Naive thymus-derived CD8-positive, alpha-beta T cell (primary cell): ENCODE data around the gene TGIF2. TPM values are rescaled to one million over a fixed set of nuclear protein-coding genes. Genes with fewer than 3 reads are reported as not detected.

ENCODE experiments used
- ATAC-seq, 2 donors: fragments of 150-1000 bp; cut with Tn5 transposase in 1 of 2; sonication (Bioruptor Pico), chemical (Tn5 transposase) in 1 of 2; 1 replicate in 1 of 2; 2 replicates in 1 of 2; pipeline ENCODE4 v1.10.0; 2021; ENCODE audit warnings: mild to moderate bottlenecking in 2 of 2, moderate library complexity in 2 of 2
- POLR2A ChIA-PET: fragments of 350-600 bp; sonication (Branson Sonifier 250); formaldehyde crosslinking; loops from one replicate; lab custom pipeline; 2021; ENCODE audit warnings: antibody characterized with exemption; lab: Charles Lee
- DNase-seq, 10 donors: peaks; one replicate each; pipeline versions ENCODE4 v3.0.0 to v3.0.0-alpha.2; 2020 to 2022
- H3K27ac Mint-ChIP-seq, 10 donors: one replicate each; pipeline ENCODE4 v1.8.0; 2020 to 2022; ENCODE audit warnings: mild to moderate bottlenecking in 10 of 10, mixed read lengths in 10 of 10, moderate library complexity in 4 of 10, inconsistent platforms in 1 of 10
- H3K27me3 Mint-ChIP-seq, 5 donors: one replicate each; pipeline ENCODE4 v1.8.0; 2021 to 2022; ENCODE audit warnings: mixed read lengths in 5 of 5
- H3K36me3 Mint-ChIP-seq, 3 donors: one replicate each; pipeline ENCODE4 v1.8.0; 2020 to 2022; ENCODE audit warnings: mixed read lengths in 3 of 3, mild to moderate bottlenecking in 2 of 3, inconsistent platforms in 1 of 3
- H3K4me1 Mint-ChIP-seq, 4 donors: one replicate each; pipeline ENCODE4 v1.8.0; 2021 to 2022; ENCODE audit warnings: mixed read lengths in 4 of 4
- H3K4me3 Mint-ChIP-seq, 10 donors: one replicate each; pipeline ENCODE4 v1.8.0; 2020 to 2022; ENCODE audit warnings: mild to moderate bottlenecking in 10 of 10, mixed read lengths in 10 of 10, moderate library complexity in 6 of 10, inconsistent platforms in 1 of 10
- H3K9me3 Mint-ChIP-seq, 9 donors: one replicate each; pipeline ENCODE4 v1.8.0; 2020 to 2022; ENCODE audit warnings: mixed read lengths in 9 of 9, mild to moderate bottlenecking in 3 of 9, inconsistent platforms in 1 of 9, moderate library complexity in 1 of 9
- polyA plus RNA-seq, 3 donors: library from polyadenylated mRNA; unstranded; fragments of 300-500 nt; fragmentation: Illumina TruSeq; gene quantifications; one replicate each; pipeline ENCODE4 v1.2.3, GENCODE V29; 2021
- total RNA-seq, 8 experiments: library from RNA in 2 of 8; stranded (reverse) in 2 of 8; gene quantifications; one replicate each; pipeline ENCODE4 v1.2.3 and lab custom pipeline; 2021 to 2026

The TGIF2 gene
- total RNA-seq (10 to 100 TPM; 37.8 to 38.4 TPM), polyA plus RNA-seq (10 to 100 TPM; 25.7 to 36.8 (median 30.8) TPM), total RNA-seq (lab: John Stamatoyannopoulos, UW) (64.5 to 130 (median 70.7) reads per million in 6 experiments)

DNA sequence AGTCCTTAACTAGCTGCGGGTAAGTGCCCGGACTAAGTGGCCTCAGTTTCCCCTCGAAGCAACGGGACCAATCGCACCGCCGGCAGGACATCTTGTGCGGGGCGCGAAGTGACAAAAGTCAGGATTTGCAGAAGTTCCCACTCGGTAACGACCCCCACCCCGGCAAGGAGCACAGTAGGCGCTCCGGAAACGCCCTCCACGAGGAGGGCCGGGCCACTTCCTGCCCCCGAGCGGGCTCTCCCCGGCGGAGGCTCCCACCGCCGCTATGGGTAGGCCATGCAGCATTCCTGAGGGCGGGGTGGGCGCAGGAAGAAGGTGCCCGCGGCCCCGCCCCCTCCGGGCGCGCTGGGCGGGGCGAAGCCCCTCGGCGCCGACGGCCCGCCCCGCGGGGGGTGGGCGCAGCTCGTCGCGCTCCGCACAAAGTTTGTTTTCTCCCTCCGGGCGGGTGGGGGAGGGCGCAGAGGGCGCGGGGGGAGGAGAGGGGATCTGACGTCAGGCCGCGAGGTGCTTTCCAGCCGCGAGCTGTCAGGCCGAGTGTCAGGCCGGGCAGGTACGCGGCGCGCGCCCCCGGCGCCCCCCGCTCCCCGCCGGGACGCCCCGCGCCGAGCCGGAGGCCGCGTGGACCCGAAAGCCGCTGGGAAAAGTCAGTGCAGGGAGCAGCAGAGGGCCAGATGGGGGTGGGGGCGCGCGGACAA, at the start of gene TGIF2:
Gene TGIF2, plus strand, starts transcription at position 495 of the 695 bp plus-strand sequence. CDS start 5,178 bp downstream, outside the sequence.
- ATAC-seq (peak; percentile 71 to 75), DNase-seq (peak; percentile 86 to 96 (median 95))
- Mint-ChIP-seq H3K27me3 (no peaks in the 10 kb centered on the region), H3K4me3 (peak within 1 kb of the TSS; percentile 85 to 98 (median 95)), H3K27ac (peak within 1 kb of the TSS; percentile 98 to 100 (median 99)), H3K9me3 (no peaks in the 10 kb centered on the region), H3K36me3 (peaks cover 0 to 8% (median 0%) of the 10 kb centered on the region in 3 donors), H3K4me1 (peaks cover 25 to 54% (median 39%) of the 10 kb centered on the region in 4 donors)
- POLR2A ChIA-PET, result interaction anchor here (0.6 to 18.2 kb wide), 12 partner anchors 11 to 1295 kb away, joined by 3 to 448 read pairs (median 3); partner anchors contain the start of genes MMP24OS, RAB5IF and SLA2

DNA sequence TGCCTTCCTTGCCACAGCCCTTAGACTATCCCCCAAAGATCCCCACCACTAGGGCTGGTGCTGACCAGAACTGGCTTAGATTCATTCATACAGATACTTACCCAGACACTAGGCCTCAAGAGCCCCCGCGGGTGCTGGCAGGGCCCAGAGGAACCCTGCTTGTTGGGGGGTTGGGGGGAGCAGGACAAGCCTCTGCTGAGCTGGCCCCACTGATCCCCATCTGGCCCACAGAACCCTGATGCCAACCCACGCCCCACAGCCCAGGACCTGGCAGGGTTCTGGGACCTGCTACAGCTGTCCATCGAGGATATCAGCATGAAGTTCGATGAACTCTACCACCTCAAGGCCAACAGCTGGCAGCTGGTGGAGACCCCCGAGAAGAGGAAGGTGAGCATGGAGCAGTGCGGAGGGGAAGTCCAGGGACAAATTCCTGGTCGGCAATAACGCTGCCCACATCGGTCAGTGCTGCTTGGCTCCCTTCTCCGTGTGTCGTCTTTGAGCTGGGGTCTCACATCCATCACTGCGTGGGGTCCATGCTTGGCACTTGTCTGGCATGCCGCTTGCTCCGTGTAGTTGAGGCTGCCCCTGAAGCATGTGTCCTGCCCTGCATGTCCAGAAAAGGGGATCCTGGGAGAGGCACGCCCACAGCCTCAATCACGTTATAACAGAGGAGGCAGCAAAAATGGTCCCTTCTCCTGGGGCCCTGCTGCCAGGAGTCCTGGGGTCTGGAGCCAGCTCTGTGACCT, 47.6 kb upstream of the TGIF2 start:
- Mint-ChIP-seq H3K27ac (peak overlapping the region in 5 of 10 donors; percentile 51 to 79 (median 63)), H3K4me3 (no peak overlapping the region), H3K27me3 (no peaks in the 10 kb centered on the region), H3K9me3 (no peaks in the 10 kb centered on the region), H3K4me1 (peaks cover 0 to 12% (median 2%) of the 10 kb centered on the region in 4 donors), H3K36me3 (peaks cover 0 to 58% (median 10%) of the 10 kb centered on the region in 3 donors)
- ATAC-seq, result no peak
- no peak for DNase-seq
- POLR2A ChIA-PET, result no interaction called here

GRCh38 chr20:36526521-36527011, 46.8 kb upstream of the TGIF2 start:
- POLR2A ChIA-PET, result no interaction called here
- Mint-ChIP-seq H3K4me1 (peaks cover 0 to 12% (median 1%) of the 10 kb centered on the region in 4 donors), H3K27me3 (no peaks in the 10 kb centered on the region), H3K27ac (peak overlapping the region in 2 of 10 donors; percentile 11 to 50), H3K4me3 (no peak overlapping the region), H3K36me3 (peaks cover 0 to 53% (median 10%) of the 10 kb centered on the region in 3 donors), H3K9me3 (no peaks in the 10 kb centered on the region)
- no peak for ATAC-seq
- no peak for DNase-seq

DNA sequence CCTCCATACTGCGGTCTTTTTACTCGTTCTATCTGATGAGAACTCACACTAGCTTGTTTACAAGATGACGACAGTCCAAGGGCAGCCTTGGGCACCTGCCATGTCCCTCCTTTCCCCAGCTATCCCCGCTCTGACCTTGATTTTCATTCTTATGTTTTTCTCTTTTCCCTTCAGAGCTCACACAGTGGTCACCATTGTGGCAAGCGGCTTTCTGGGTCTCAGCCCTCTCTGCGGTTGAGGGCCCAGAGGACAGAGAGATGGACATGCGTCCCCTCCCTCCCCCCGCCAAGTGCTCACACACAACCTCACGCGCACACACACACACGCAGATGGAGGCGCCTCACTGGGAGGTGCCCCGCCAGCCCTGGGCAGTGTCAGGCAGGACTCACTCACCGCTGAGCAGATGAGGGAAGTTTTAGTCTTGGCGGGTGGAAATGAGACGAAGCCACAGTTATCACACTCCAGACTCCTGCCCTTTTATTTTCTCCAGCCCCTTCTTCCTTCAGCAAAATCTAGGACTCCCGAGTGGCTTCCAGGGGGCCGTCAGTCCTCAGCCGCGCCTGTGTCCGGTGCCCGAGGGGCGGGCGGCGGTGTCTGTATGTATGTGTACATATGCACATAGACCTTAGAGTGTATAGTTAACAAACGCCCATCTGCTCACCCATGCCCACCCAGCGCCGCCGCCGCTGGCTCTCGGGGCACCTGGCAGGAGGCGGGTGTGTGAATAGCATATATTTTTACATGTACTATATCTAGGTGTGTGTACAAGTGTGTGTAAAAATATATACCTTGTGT, 45.9 kb upstream of the TGIF2 start:
- Mint-ChIP-seq H3K9me3 (no peaks in the 10 kb centered on the region), H3K4me1 (peaks cover 0 to 12% (median under 1%) of the 10 kb centered on the region in 4 donors), H3K27ac (peak overlapping the region in 6 of 10 donors; percentile 14 to 71 (median 35)), H3K36me3 (peaks cover 0 to 45% (median 10%) of the 10 kb centered on the region in 3 donors), H3K4me3 (no peak overlapping the region), H3K27me3 (no peaks in the 10 kb centered on the region)
- no peak for ATAC-seq
- DNase-seq, result no peak
- POLR2A ChIA-PET, result no interaction called here

DNA sequence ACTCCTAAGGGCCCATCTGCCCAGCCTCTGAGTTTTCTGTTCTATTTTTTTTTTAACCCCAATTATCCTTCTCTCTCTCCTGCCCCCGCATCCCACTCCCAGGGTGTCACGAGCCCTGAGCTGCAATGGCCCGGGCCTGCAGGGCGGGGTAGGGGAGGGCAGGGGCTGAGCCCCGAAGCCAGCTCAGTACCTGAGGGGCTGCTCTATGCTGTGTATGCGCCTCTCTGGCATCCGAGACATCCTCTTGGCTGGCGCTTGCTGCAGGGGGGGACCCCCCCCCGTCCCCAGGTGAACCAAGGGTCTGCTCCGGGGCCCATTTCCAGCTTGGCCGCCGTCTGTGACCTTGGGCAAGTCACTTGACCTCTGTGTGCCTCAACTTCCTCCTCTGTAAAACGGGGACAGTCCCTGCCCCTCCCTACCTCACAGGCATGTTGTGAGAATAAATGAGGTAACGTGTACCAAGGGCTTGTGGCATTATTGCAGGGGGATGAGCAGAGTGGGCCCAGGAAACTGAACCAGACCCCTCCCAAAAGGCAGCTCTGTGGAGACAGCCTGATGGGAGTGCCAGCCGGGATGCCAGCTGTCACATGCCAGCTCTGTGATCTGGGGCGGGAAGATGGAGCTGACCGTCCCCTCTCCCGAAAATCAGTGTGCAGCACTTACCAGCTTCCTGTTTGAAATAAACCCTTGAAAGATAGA, 45.1 kb upstream of the TGIF2 start:
- POLR2A ChIA-PET, result no interaction called here
- Mint-ChIP-seq H3K36me3 (peaks cover 0 to 39% (median 10%) of the 10 kb centered on the region in 3 donors), H3K27me3 (no peaks in the 10 kb centered on the region), H3K27ac (peak overlapping the region in 2 of 10 donors; percentile 62 to 71), H3K4me1 (peaks cover 0 to 8% (median under 1%) of the 10 kb centered on the region in 4 donors), H3K9me3 (no peaks in the 10 kb centered on the region), H3K4me3 (no peak overlapping the region)
- ATAC-seq (no peak), DNase-seq (no peak)

GRCh38 chr20:36528875-36529417, 44.5 kb upstream of the TGIF2 start:
- Mint-ChIP-seq H3K27me3 (no peaks in the 10 kb centered on the region), H3K27ac (no peak overlapping the region), H3K4me1 (peaks cover 0 to 3% (median under 1%) of the 10 kb centered on the region in 4 donors), H3K4me3 (no peak overlapping the region), H3K36me3 (peaks cover 0 to 36% (median 10%) of the 10 kb centered on the region in 3 donors), H3K9me3 (no peaks in the 10 kb centered on the region)
- POLR2A ChIA-PET, result no interaction called here
- ATAC-seq (no peak), DNase-seq (no peak)

DNA sequence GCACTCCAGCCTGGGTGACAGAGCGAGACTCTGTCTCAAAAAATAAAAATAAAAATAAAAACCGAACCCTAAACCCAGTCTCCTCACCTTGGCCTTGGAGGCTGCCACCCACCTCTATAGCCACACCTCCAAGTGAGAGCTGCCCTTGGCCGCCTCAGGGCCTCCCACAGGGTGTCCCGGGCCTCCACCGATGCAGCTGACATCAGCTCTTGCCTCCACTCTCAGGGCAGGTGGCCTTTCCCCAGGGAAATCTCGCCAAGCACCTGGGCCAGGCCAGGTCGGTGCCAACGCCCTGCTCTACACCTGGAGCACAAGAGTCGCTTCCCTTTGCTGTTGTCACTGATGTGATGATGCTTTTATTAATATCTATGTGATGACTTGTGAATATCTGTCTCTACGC, 41.0 kb upstream of the TGIF2 start:
- POLR2A ChIA-PET, result no interaction called here
- Mint-ChIP-seq H3K27ac (no peak overlapping the region), H3K4me3 (no peak overlapping the region), H3K4me1 (peaks cover 0 to 2% (median 0%) of the 10 kb centered on the region in 4 donors), H3K36me3 (peaks cover 0 to 11% (median 2%) of the 10 kb centered on the region in 3 donors), H3K9me3 (no peaks in the 10 kb centered on the region), H3K27me3 (no peaks in the 10 kb centered on the region)
- DNase-seq, result no peak
- ATAC-seq, result no peak

GRCh38 chr20:36532822-36533221, 40.6 kb upstream of the TGIF2 start:
- H3K9me3 Mint-ChIP-seq, result no peaks in the 10 kb centered on the region
- H3K27me3 Mint-ChIP-seq, result no peaks in the 10 kb centered on the region
- no peak overlapping the region for H3K4me3 Mint-ChIP-seq
- ATAC-seq (no peak), DNase-seq (no peak)
- H3K27ac Mint-ChIP-seq, result no peak overlapping the region
- POLR2A ChIA-PET, result no interaction called here
- H3K36me3 Mint-ChIP-seq, result peaks cover 0 to 6% (median 0%) of the 10 kb centered on the region in 3 donors
- H3K4me1 Mint-ChIP-seq, result peaks cover 0 to 2% (median 0%) of the 10 kb centered on the region in 4 donors

DNA sequence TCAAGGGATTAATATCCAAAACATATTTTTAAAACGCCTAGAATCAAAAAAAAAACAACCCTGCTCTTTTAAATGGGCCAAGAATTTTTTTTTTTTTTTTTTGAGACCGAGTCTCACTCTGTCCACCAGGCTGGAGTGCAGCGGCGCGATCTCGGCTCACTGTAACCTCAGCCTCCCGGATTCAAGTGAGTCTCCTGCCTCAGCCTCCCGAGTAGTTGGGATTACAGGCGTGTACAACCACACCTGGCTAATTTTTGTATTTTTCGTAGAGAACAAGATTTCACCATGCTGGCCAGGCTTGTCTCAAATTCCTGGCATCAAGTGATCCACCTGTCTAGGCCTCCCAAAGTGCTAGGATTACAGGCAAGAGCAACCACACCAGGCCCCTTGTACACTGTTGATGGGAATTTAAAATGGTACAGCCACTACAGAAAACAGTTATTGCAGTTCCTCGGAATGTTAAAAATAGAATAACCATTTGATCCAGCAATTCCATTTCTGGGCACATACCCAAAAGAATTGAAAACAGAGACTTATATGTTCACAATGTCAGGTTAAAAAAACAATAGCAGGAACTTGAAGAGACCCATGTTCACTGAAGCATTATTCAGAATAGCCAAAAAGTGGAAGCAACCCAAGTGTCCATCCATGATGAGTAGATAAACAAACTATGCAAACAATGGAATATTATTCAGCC, 35.2 kb upstream of the TGIF2 start:
- no peak for ATAC-seq
- H3K4me1 Mint-ChIP-seq, result peaks cover 1 to 5% (median 2%) of the 10 kb centered on the region in 4 donors
- H3K36me3 Mint-ChIP-seq, result no peaks in the 10 kb centered on the region
- no peak overlapping the region for H3K4me3 Mint-ChIP-seq
- peaks cover 0 to 1% (median 0%) of the 10 kb centered on the region in 5 donors for H3K27me3 Mint-ChIP-seq
- POLR2A ChIA-PET, result interaction anchor here (0.7 kb wide), 1 partner anchor 18 kb away, joined by 5 read pairs; no protein-coding TSS in a partner anchor
- H3K27ac Mint-ChIP-seq, result peak overlapping the region in 1 of 10 donors; percentile 38
- no peak for DNase-seq
- no peaks in the 10 kb centered on the region for H3K9me3 Mint-ChIP-seq

- H3K9me3 Mint-ChIP-seq, result no peaks in the 10 kb centered on the region
- H3K4me1 Mint-ChIP-seq, result peaks cover 1 to 6% (median 3%) of the 10 kb centered on the region in 4 donors
- no peaks in the 10 kb centered on the region for H3K36me3 Mint-ChIP-seq
- peak overlapping the region in 1 of 10 donors; percentile 22 for H3K27ac Mint-ChIP-seq
- ATAC-seq (no peak), DNase-seq (no peak)
- POLR2A ChIA-PET, result interaction anchor here (0.6 kb wide), 3 partner anchors 268 to 1323 kb away, joined by 3 read pairs; no protein-coding TSS in a partner anchor
- H3K4me3 Mint-ChIP-seq, result peak overlapping the region in 4 of 10 donors; percentile 23 to 43 (median 34)
- H3K27me3 Mint-ChIP-seq, result peaks cover 0 to 1% (median 0%) of the 10 kb centered on the region in 5 donors
These were observed 32.7 kb upstream of the TGIF2 start for GRCh38 chr20:36540551-36541211.
